K562 (cell line): Measurements from ENCODE around the gene ASB6. TPM values are rescaled to one million over a fixed set of nuclear protein-coding genes. Genes with fewer than 3 reads are reported as not detected.

Experiments
- CBFB ChIP-seq: sonication (generic); formaldehyde crosslinking; IDR thresholded peaks from 2 replicates; pipeline ENCODE4 v1.4.0; 2020; ENCODE audit warnings: mild to moderate bottlenecking, missing genetic modification reagents
- FOXA1 ChIP-seq: fragments of 450-650 bp; IDR thresholded peaks from 2 replicates; pipeline ENCODE4 v1.6.1; 2016; ENCODE audit warnings: mild to moderate bottlenecking, borderline replicate concordance
- GATAD2A ChIP-seq: fragments of 450-650 bp; IDR thresholded peaks from 2 replicates; pipeline ENCODE4 v1.6.1; 2017
- MCM7 ChIP-seq, 2 experiments: fragments of 450-650 bp; IDR thresholded peaks; 2 replicates each; pipeline ENCODE4 v1.6.1; 2016 to 2018
- NFRKB ChIP-seq: fragments of 450-650 bp; IDR thresholded peaks from 2 replicates; pipeline ENCODE4 v1.6.1; 2016; ENCODE audit warnings: low read depth
- NR1H2 ChIP-seq: sonication (generic); formaldehyde crosslinking; IDR thresholded peaks from 2 replicates; pipeline ENCODE4 v1.4.0; 2020; ENCODE audit warnings: mild to moderate bottlenecking, missing genetic modification reagents
- NR2F6 ChIP-seq: fragments of 450-650 bp; formaldehyde crosslinking; IDR thresholded peaks from 2 replicates; pipeline ENCODE4 v1.4.0; 2020; ENCODE audit warnings: mild to moderate bottlenecking
- NUFIP1 ChIP-seq: fragments of 450-650 bp; IDR thresholded peaks from 2 replicates; pipeline ENCODE4 v1.6.1; 2018; ENCODE audit not compliant: partially characterized antibody
- PHF8 ChIP-seq: fragments of 200-600 bp; sonication (generic); IDR thresholded peaks from 2 replicates; pipeline ENCODE4 v1.6.1; 2012; ENCODE audit warnings: mixed run types, mild to moderate bottlenecking, inconsistent platforms, low read length, moderate library complexity, borderline replicate concordance
- POLR3G ChIP-seq: IDR thresholded peaks from 2 replicates; pipeline ENCODE4 v1.6.1; 2011; ENCODE audit not compliant: insufficient read length, insufficient replicate concordance; ENCODE audit errors: extremely low read depth
- RBFOX2 ChIP-seq: fragments of 200-400 bp; formaldehyde crosslinking; IDR thresholded peaks from 2 replicates; pipeline ENCODE4 v1.6.1; 2017; ENCODE audit warnings: low read depth, mild to moderate bottlenecking, low read length, moderate library complexity
- RBM22 ChIP-seq: fragments of 200-400 bp; formaldehyde crosslinking; IDR thresholded peaks from 2 replicates; pipeline ENCODE4 v1.6.1; 2018; ENCODE audit warnings: low read length, low read depth; ENCODE audit not compliant: poor library complexity, severe bottlenecking
- RBM34 ChIP-seq: fragments of 200-400 bp; formaldehyde crosslinking; IDR thresholded peaks from 2 replicates; pipeline ENCODE4 v1.6.1; 2018; ENCODE audit warnings: low read length, borderline replicate concordance; ENCODE audit not compliant: insufficient read depth
- TAL1 ChIP-seq: fragments of 450-650 bp; IDR thresholded peaks from 2 replicates; pipeline ENCODE4 v1.6.1; 2016; ENCODE audit warnings: mild to moderate bottlenecking
- ZC3H4 ChIP-seq: sonication (generic); formaldehyde crosslinking; IDR thresholded peaks from 2 replicates; pipeline ENCODE4 v1.9.0; 2021; ENCODE audit warnings: missing genetic modification reagents, borderline replicate concordance
- ZNF121 ChIP-seq: sonication (generic); formaldehyde crosslinking; conservative IDR thresholded peaks from 2 replicates; pipeline ENCODE4 v1.8.0; 2022; ENCODE audit warnings: missing genetic modification reagents
- ZNF253 ChIP-seq: fragments of 250-450 bp; sonication (Bioruptor Pico); conservative IDR thresholded peaks from 2 replicates; pipeline ENCODE4 v1.6.1; 2021; ENCODE audit warnings: mild to moderate bottlenecking
- polyA plus RNA-seq, 8 experiments: library from polyadenylated mRNA; depleted of rRNA in 4 of 8; stranded (reverse) in 5 of 8; unstranded in 3 of 8; fragments of >200 nt; fragmentation: Nextera tagmentation in 2 of 8; fragmentation: Illumina TruSeq in 1 of 8; extraction: Ambion mirVana in 2 of 8; extraction: Trizol in 1 of 8; gene quantifications; 2 replicates each; pipeline versions ENCODE4 v1.2.1 to v1.2.3, GENCODE V29; 2011 to 2014; ENCODE audit warnings: inconsistent platforms in 1 of 8, missing spikeins in 1 of 8
- total RNA-seq, 7 experiments: library from RNA; depleted of rRNA in 6 of 7; stranded (reverse); fragments of >200 nt in 6 of 7; fragmentation: Illumina TruSeq in 2 of 7; extraction: Trizol in 2 of 7; gene quantifications; 2 replicates each; pipeline versions ENCODE4 v1.2.1 to v1.2.3, GENCODE V29; 2011 to 2021; ENCODE audit warnings: low replicate concordance in 1 of 7
- TF ChIP-seq, protein P1 (sequence below): fragments of 250-450 bp; sonication (Bioruptor Pico); IDR thresholded peaks from 2 replicates; pipeline ENCODE4 v1.4.0; 2020; ENCODE audit warnings: mild to moderate bottlenecking, moderate library complexity, borderline replicate concordance
- TF ChIP-seq, protein P2 (sequence below): fragments of 450-650 bp; IDR thresholded peaks from one replicate; pipeline ENCODE4 v1.6.1; 2018; ENCODE audit warnings: mild to moderate bottlenecking, moderate library complexity; ENCODE audit not compliant: partially characterized antibody
- TF ChIP-seq, protein P3 (sequence below): sonication (generic); formaldehyde crosslinking; IDR thresholded peaks from 2 replicates; pipeline ENCODE4 v1.8.0; 2022; ENCODE audit warnings: missing genetic modification reagents, mild to moderate bottlenecking, moderate library complexity, borderline replicate concordance
- TF ChIP-seq, protein P4 (sequence below): fragments of 450-650 bp; IDR thresholded peaks from 2 replicates; pipeline ENCODE4 v1.6.1; 2016; ENCODE audit warnings: missing biosample characterization, missing genetic modification characterization
- TF ChIP-seq, protein P5 (sequence below): fragments of 450-650 bp; formaldehyde crosslinking; IDR thresholded peaks from 2 replicates; pipeline ENCODE4 v1.4.0; 2022; ENCODE audit warnings: missing genetic modification characterization

ASB6 gene
- total and polyA plus RNA-seq, 9 of the 15 experiments (the other 6 are each of a cell fraction or from before 2014, with no cell fraction given), result 0.92 to 17.8 (median 11.3) TPM

DNA sequence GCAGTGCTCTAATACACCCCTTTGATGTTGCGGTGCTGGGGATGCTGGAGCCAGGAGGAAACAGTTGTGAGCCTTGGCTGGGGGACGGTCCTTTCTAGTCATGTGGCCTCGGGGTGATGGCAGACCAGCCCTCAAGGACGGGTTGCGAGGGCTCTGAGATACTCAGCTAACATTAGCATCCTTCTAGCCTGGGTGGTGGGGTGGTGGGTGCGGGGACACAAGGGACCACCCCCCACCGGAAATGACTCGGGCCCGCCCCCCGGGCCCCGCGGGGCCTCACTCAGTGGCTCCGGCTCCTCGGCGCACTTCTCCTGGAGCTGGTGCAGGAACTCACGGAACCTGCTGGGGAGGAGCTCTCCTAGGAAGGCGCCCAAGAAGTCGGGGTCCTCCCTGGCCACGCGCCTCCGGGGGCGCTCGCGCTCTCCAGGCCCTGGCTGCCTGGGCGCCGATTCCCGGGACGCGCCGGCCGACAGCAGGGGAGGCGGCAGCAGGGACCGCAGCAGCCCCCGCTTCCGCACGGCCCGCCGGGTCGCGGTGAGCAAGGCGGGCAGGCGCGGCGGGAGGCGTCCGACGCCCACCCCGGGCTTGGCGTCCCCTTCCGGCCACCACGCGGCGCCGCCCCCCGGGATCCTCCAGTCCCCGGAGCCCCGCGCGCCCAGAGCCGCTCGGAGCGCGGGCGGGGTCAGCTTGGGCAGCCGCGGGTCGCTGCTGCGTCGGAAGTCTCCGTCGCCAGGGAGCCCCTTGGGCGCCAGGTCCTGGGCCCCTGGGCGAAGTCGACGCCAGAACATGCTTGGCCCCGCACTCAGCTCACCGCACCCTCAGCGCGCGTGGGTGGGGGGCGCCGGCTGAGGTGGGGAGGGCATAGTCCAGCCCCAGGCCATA lies 21.9 kb downstream of the ASB6 start (continued):
- TF ChIP-seq, protein P1, sequence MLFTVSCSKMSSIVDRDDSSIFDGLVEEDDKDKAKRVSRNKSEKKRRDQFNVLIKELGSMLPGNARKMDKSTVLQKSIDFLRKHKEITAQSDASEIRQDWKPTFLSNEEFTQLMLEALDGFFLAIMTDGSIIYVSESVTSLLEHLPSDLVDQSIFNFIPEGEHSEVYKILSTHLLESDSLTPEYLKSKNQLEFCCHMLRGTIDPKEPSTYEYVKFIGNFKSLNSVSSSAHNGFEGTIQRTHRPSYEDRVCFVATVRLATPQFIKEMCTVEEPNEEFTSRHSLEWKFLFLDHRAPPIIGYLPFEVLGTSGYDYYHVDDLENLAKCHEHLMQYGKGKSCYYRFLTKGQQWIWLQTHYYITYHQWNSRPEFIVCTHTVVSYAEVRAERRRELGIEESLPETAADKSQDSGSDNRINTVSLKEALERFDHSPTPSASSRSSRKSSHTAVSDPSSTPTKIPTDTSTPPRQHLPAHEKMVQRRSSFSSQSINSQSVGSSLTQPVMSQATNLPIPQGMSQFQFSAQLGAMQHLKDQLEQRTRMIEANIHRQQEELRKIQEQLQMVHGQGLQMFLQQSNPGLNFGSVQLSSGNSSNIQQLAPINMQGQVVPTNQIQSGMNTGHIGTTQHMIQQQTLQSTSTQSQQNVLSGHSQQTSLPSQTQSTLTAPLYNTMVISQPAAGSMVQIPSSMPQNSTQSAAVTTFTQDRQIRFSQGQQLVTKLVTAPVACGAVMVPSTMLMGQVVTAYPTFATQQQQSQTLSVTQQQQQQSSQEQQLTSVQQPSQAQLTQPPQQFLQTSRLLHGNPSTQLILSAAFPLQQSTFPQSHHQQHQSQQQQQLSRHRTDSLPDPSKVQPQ (CRISPR knock-in tag), result no peak
- TF ChIP-seq, protein P2, sequence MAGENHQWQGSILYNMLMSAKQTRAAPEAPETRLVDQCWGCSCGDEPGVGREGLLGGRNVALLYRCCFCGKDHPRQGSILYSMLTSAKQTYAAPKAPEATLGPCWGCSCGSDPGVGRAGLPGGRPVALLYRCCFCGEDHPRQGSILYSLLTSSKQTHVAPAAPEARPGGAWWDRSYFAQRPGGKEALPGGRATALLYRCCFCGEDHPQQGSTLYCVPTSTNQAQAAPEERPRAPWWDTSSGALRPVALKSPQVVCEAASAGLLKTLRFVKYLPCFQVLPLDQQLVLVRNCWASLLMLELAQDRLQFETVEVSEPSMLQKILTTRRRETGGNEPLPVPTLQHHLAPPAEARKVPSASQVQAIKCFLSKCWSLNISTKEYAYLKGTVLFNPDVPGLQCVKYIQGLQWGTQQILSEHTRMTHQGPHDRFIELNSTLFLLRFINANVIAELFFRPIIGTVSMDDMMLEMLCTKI, result no peak
- TF ChIP-seq NR1H2 (CRISPR knock-in tag) (0 out of 2 replicates have a peak, but pooled peaks have one; percentile 70), NR2F6 (CRISPR knock-in tag) (no peak), TAL1 (no peak), GATAD2A (no peak), RBM22 (no peak), CBFB (CRISPR knock-in tag) (no peak), PHF8 (peak; percentile 64; the same call in 1 of the 2 replicates), POLR3G (no peak), RBM34 (no peak), RBFOX2 (peak; percentile 65), MCM7 (IDR thresholded peaks at IDR 0.05) (no peak), ZNF121 (CRISPR knock-in tag) (no peak), NUFIP1 (no peak), ZC3H4 (CRISPR knock-in tag) (no peak), NFRKB (no peak), ZNF253 (CRISPR knock-in tag) (no peak), FOXA1 (no peak)
- TF ChIP-seq, protein P3, sequence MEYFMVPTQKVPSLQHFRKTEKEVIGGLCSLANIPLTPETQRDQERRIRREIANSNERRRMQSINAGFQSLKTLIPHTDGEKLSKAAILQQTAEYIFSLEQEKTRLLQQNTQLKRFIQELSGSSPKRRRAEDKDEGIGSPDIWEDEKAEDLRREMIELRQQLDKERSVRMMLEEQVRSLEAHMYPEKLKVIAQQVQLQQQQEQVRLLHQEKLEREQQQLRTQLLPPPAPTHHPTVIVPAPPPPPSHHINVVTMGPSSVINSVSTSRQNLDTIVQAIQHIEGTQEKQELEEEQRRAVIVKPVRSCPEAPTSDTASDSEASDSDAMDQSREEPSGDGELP (CRISPR knock-in tag), result no peak
- TF ChIP-seq, protein P4, sequence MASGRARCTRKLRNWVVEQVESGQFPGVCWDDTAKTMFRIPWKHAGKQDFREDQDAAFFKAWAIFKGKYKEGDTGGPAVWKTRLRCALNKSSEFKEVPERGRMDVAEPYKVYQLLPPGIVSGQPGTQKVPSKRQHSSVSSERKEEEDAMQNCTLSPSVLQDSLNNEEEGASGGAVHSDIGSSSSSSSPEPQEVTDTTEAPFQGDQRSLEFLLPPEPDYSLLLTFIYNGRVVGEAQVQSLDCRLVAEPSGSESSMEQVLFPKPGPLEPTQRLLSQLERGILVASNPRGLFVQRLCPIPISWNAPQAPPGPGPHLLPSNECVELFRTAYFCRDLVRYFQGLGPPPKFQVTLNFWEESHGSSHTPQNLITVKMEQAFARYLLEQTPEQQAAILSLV (tag), result no peak
- TF ChIP-seq, protein P5, sequence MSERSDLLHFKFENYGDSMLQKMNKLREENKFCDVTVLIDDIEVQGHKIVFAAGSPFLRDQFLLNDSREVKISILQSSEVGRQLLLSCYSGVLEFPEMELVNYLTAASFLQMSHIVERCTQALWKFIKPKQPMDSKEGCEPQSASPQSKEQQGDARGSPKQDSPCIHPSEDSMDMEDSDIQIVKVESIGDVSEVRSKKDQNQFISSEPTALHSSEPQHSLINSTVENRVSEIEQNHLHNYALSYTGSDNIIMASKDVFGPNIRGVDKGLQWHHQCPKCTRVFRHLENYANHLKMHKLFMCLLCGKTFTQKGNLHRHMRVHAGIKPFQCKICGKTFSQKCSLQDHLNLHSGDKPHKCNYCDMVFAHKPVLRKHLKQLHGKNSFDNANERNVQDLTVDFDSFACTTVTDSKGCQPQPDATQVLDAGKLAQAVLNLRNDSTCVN (CRISPR knock-in tag), result no peak
